Hepatocyte (in vitro differentiated cells): ENCODE results near the gene NCS1. TPM values are rescaled to one million over a fixed set of nuclear protein-coding genes. Genes with fewer than 3 reads are reported as not detected.

Experiments
- DNase-seq: peaks from one replicate; pipeline ENCODE4 v3.0.0-alpha.2; 2016; ENCODE audit warnings: low spot score
- H2AFZ ChIP-seq: fragments of 200-600 bp; sonication (generic); 2 replicates; pipeline ENCODE4 v1.6.0; 2016; ENCODE audit warnings: antibody characterized with exemption, mild to moderate bottlenecking
- H3K27ac ChIP-seq: fragments of 200-600 bp; sonication (generic); 2 replicates; pipeline ENCODE4 v1.5.1; 2016; ENCODE audit warnings: mild to moderate bottlenecking
- H3K27me3 ChIP-seq: fragments of 200-600 bp; sonication (generic); 2 replicates; pipeline ENCODE4 v1.6.1; 2016
- H3K36me3 ChIP-seq: fragments of 200-600 bp; sonication (generic); replicated peaks from 2 replicates; pipeline ENCODE4 v1.5.1; 2016; ENCODE audit warnings: low read depth; ENCODE audit not compliant: insufficient read depth
- H3K4me1 ChIP-seq: fragments of 200-600 bp; sonication (generic); 2 replicates; pipeline ENCODE4 v1.5.1; 2016; ENCODE audit warnings: mild to moderate bottlenecking, moderate library complexity; ENCODE audit not compliant: insufficient read depth
- H3K4me2 ChIP-seq: fragments of 200-600 bp; sonication (generic); 2 replicates; pipeline ENCODE4 v1.6.0; 2016
- H3K4me3 ChIP-seq: fragments of 200-600 bp; sonication (generic); 2 replicates; pipeline ENCODE4 v1.5.1; 2016; ENCODE audit warnings: mild to moderate bottlenecking
- H3K79me2 ChIP-seq: fragments of 200-600 bp; sonication (generic); 2 replicates; pipeline ENCODE4 v1.6.0; 2017; ENCODE audit warnings: mild to moderate bottlenecking
- H3K9me2 ChIP-seq: fragments of 200-600 bp; sonication (generic); replicated peaks from 2 replicates; pipeline ENCODE4 v1.6.0; 2017; ENCODE audit warnings: mild to moderate bottlenecking; ENCODE audit not compliant: insufficient read depth
- H3K9me3 ChIP-seq: fragments of 200-600 bp; sonication (generic); 2 replicates; pipeline ENCODE4 v1.5.1; 2016; ENCODE audit warnings: low read depth, mild to moderate bottlenecking
- H4K20me1 ChIP-seq: fragments of 200-600 bp; sonication (generic); 2 replicates; pipeline ENCODE4 v1.6.0; 2016; ENCODE audit warnings: mild to moderate bottlenecking; ENCODE audit not compliant: insufficient read depth, poor library complexity, severe bottlenecking
- EZH2 ChIP-seq: fragments of 200-600 bp; sonication (generic); IDR thresholded peaks from 2 replicates; pipeline ENCODE4 v1.6.1; 2016; ENCODE audit warnings: antibody characterized with exemption, mild to moderate bottlenecking, borderline replicate concordance
- EZH2phosphoT487 ChIP-seq: fragments of 200-600 bp; sonication (generic); IDR thresholded peaks from one replicate; pipeline ENCODE4 v1.6.1; 2018; ENCODE audit warnings: antibody characterized with exemption, mild to moderate bottlenecking, low read depth, moderate library complexity; ENCODE audit not compliant: unreplicated experiment, severe bottlenecking
- WGBS: methylation state at CpG from one replicate; pipeline ENCODE4 v1.1.6; 2016; ENCODE audit warnings: low lambda C conversion rate; ENCODE audit errors: missing lambda C conversion rate; 5-methylcytosine and 5-hydroxymethylcytosine counted together
- polyA plus RNA-seq: library from polyadenylated mRNA; unstranded; fragments of >200 nt; fragmentation: Nextera tagmentation; extraction: Ambion mirVana; gene quantifications from 2 replicates; pipeline ENCODE4 v1.2.1, GENCODE V29; 2016
- total RNA-seq: library from RNA; depleted of rRNA; stranded (reverse); fragments of >200 nt; gene quantifications from 2 replicates; pipeline ENCODE4 v1.2.3, GENCODE V29; 2014
- TF ChIP-seq, protein P1 (sequence below): fragments of 200-600 bp; sonication (generic); IDR thresholded peaks from 2 replicates; pipeline ENCODE4 v1.5.1; 2016; ENCODE audit warnings: antibody characterized with exemption, mild to moderate bottlenecking; ENCODE audit not compliant: poor library complexity

The NCS1 gene
- total and polyA plus RNA-seq, 2 experiments from 2014 or later = 16.8 to 25.3 TPM

DNA sequence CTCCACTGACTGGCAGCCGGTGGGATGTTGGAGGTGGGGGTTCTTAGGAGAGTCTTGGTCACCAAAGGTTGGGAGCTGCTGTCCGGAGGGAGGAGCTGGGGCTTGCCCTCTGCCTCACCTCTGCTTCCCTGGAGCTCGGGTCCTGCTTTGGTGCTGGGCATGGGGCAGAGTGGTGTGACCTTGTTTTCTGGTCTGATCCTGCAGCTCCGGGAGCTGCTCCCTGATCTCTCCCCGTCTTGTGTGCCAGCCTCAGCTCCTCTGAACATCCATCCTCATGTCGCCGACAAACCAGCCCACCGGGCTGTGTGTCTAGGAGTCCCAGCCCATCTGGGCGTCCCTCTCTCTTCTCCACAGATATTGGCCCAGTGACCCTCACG lies 112.0 kb downstream of the NCS1 start:
- no peaks in the 10 kb centered on the region for H3K9me3 ChIP-seq
- peaks cover 12% of the 10 kb centered on the region for H3K27me3 ChIP-seq
- WGBS = 80% methylated on average over 10 of the region's 10 CpGs
- H3K27ac ChIP-seq = no peak overlapping the region
- DNase-seq = no peak
- H2AFZ ChIP-seq = no peak overlapping the region
- H3K4me3 ChIP-seq = no peak overlapping the region
- H3K4me2 ChIP-seq = no peak overlapping the region
- TF ChIP-seq, protein P1, sequence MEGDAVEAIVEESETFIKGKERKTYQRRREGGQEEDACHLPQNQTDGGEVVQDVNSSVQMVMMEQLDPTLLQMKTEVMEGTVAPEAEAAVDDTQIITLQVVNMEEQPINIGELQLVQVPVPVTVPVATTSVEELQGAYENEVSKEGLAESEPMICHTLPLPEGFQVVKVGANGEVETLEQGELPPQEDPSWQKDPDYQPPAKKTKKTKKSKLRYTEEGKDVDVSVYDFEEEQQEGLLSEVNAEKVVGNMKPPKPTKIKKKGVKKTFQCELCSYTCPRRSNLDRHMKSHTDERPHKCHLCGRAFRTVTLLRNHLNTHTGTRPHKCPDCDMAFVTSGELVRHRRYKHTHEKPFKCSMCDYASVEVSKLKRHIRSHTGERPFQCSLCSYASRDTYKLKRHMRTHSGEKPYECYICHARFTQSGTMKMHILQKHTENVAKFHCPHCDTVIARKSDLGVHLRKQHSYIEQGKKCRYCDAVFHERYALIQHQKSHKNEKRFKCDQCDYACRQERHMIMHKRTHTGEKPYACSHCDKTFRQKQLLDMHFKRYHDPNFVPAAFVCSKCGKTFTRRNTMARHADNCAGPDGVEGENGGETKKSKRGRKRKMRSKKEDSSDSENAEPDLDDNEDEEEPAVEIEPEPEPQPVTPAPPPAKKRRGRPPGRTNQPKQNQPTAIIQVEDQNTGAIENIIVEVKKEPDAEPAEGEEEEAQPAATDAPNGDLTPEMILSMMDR = no peak
- H3K79me2 ChIP-seq = no peaks in the 10 kb centered on the region
- no peaks in the 10 kb centered on the region for H3K36me3 ChIP-seq
- no peaks in the 10 kb centered on the region for H4K20me1 ChIP-seq
- H3K4me1 ChIP-seq = peaks cover 18% of the 10 kb centered on the region
- no peaks in the 10 kb centered on the region for H3K9me2 ChIP-seq

DNA sequence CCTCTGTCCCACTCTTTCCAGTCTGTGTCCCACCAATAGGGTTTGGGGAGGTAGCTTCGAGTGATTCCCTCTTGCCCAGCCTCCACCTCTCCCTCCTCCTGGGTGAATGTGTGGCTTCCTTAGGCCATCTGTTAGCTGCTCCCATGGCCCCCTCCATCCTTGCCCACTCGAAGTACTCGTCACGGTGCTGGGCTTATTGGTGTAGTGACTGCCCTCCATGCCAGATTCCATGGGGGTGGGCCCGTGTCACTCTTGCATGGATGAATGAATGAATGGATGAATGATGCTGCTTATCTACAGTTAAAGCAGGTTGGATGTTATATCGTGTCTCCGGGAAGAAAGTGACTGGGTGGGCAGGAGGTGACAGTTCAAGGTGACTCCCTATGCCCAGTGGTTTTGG lies 112.5 kb downstream of the NCS1 start:
- H3K36me3 ChIP-seq = no peaks in the 10 kb centered on the region
- DNase-seq = no peak
- H3K27me3 ChIP-seq = peaks cover 14% of the 10 kb centered on the region
- TF ChIP-seq EZH2phosphoT487 (no peak), EZH2 (no peak)
- TF ChIP-seq, protein P1 = no peak
- no peak overlapping the region for H2AFZ ChIP-seq
- no peaks in the 10 kb centered on the region for H3K79me2 ChIP-seq
- H3K27ac ChIP-seq = no peak overlapping the region
- H4K20me1 ChIP-seq = no peaks in the 10 kb centered on the region
- H3K4me3 ChIP-seq = no peak overlapping the region
- 87% methylated on average over 7 of the region's 7 CpGs for WGBS
- H3K4me1 ChIP-seq = peaks cover 20% of the 10 kb centered on the region
- H3K9me3 ChIP-seq = no peaks in the 10 kb centered on the region
- no peak overlapping the region for H3K4me2 ChIP-seq
- H3K9me2 ChIP-seq = no peaks in the 10 kb centered on the region

DNA sequence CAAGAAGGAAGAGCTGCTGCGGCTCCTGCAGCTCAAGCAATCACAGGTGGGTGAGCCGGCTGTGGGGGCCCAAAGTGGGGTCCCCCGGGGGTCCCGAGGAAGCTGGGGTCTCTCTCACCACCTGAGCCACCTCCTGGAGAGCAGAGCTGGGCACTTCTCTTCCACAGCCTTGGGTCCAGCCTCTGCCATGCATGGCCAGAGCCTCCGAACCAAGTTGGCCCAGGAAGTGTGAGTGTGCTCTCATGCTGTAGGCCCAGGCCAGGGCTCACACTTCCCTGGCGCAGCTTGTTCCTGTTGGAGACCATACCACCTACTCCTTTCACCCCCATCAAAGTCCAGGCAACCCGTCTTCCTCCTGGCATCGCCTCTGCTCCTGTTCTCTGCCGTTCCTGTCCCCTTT lies 113.1 kb downstream of the NCS1 start:
- WGBS = 89% methylated on average over 9 of the region's 9 CpGs
- H4K20me1 ChIP-seq = no peaks in the 10 kb centered on the region
- TF ChIP-seq EZH2phosphoT487 = no peak
- TF ChIP-seq, protein P1 = no peak
- TF ChIP-seq EZH2 = no peak
- no peak overlapping the region for H3K27ac ChIP-seq
- H3K36me3 ChIP-seq = no peaks in the 10 kb centered on the region
- no peak overlapping the region for H2AFZ ChIP-seq
- no peaks in the 10 kb centered on the region for H3K9me2 ChIP-seq
- H3K79me2 ChIP-seq = no peaks in the 10 kb centered on the region
- no peak overlapping the region for H3K4me2 ChIP-seq
- peaks cover 21% of the 10 kb centered on the region for H3K4me1 ChIP-seq
- peaks cover 16% of the 10 kb centered on the region for H3K27me3 ChIP-seq
- H3K9me3 ChIP-seq = no peaks in the 10 kb centered on the region
- no peak for DNase-seq
- H3K4me3 ChIP-seq = no peak overlapping the region
